Measurements from ENCODE around the gene LEF1. TPM values are rescaled to one million over a fixed set of nuclear protein-coding genes. Genes with fewer than 3 reads are reported as not detected.

The LEF1 gene
- total and polyA plus RNA-seq, 9 of the 15 experiments (the other 6 are each of a cell fraction or from before 2014, with no cell fraction given), result 15.1 to 81.1 (median 29.7) TPM

DNA sequence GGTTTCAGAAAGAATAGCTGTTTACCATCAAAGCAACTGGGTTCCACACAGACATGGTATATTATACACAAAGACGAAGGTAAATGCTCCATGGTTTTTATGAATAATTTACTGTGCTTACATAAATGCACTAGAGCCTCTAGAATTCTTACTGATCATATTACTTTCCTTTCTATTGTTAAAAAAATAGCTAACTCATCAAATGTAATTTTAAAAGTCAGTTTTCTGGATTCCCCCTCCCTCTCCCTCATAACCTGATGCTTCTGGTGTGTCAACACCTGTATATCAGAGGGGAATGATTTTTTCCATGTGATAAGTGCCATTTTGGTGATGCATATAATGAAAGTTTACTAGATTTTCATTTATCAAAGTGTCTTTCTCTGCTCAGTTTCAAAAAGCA, 31.1 kb upstream of the LEF1 start:
- DNase-seq (ENCODE audit: extremely low read depth in 1 of 4, low spot score in 3 of 4) (no peak), ATAC-seq (no peak), FAIRE-seq (no peak)
- H3K9me1 ChIP-seq (ENCODE audit: control insufficient read depth, insufficient read depth, low read length), result no peaks in the 10 kb centered on the region
- BruUV-seq (replicated peaks), result no TSS peak
- CTCF ChIA-PET (ENCODE audit: low intra/inter-chr PET ratio), result no interaction called here
- no peak for TF ChIP-seq SMARCC2 (IDR thresholded peaks at IDR 0.05; ENCODE audit: low read depth)
- peak; percentile 63 for TF ChIP-seq ZNF316 (IDR thresholded peaks at IDR 0.05)
- TF ChIP-seq C11orf30 (IDR thresholded peaks at IDR 0.05; ENCODE audit: low read depth), result peak; percentile 42; the same call in 1 of the 2 replicates
- WGBS (ENCODE audit: insufficient coverage, low coverage, missing lambda C conversion rate), result 18% methylated on average over 1 of the region's 1 CpG
- no peak overlapping the region for H3K9ac ChIP-seq (ENCODE audit: insufficient read depth in 1 of 2, low read depth in 2 of 2, low read length in 2 of 2)
- H3K27ac ChIP-seq (ENCODE audit: extremely low read depth, low read depth, low read length), result no peak overlapping the region
- no peaks in the 10 kb centered on the region for H3K9me3 ChIP-seq (replicated peaks; ENCODE audit: control insufficient read depth, insufficient read depth, low read depth, low read length)
- H3K4me3 ChIP-seq, result no peak overlapping the region
- in situ Hi-C loops (cut with MboI), result no loop called here
- no peaks in the 10 kb centered on the region for H4K20me1 ChIP-seq (replicated peaks; ENCODE audit: control insufficient read depth, insufficient read depth, low read length)
- no peaks in the 10 kb centered on the region for H3K4me1 ChIP-seq (replicated peaks in 1 of 2; ENCODE audit: control insufficient read depth in 2 of 2, insufficient read depth in 2 of 2, low read length in 2 of 2)
- intact Hi-C loops (cut with micrococcal nuclease), result loop anchor here (5.0 kb wide), 1 partner anchor 247 kb away; no protein-coding TSS in a partner anchor
- H2AFZ ChIP-seq (ENCODE audit: low read depth, low read length), result no peak overlapping the region
- H3K27me3 ChIP-seq (ENCODE audit: control insufficient read depth in 2 of 2, insufficient read depth in 2 of 2, low read length in 2 of 2), result no peaks in the 10 kb centered on the region
- no peak overlapping the region for H3K4me2 ChIP-seq (ENCODE audit: insufficient read depth, low read length)
- no peaks in the 10 kb centered on the region for H3K36me3 ChIP-seq (ENCODE audit: control insufficient read depth, insufficient read depth, low read length)
- POLR2A ChIA-PET, result no interaction called here
- H3K79me2 ChIP-seq (ENCODE audit: control insufficient read depth, insufficient read depth, low read length), result no peaks in the 10 kb centered on the region

DNA sequence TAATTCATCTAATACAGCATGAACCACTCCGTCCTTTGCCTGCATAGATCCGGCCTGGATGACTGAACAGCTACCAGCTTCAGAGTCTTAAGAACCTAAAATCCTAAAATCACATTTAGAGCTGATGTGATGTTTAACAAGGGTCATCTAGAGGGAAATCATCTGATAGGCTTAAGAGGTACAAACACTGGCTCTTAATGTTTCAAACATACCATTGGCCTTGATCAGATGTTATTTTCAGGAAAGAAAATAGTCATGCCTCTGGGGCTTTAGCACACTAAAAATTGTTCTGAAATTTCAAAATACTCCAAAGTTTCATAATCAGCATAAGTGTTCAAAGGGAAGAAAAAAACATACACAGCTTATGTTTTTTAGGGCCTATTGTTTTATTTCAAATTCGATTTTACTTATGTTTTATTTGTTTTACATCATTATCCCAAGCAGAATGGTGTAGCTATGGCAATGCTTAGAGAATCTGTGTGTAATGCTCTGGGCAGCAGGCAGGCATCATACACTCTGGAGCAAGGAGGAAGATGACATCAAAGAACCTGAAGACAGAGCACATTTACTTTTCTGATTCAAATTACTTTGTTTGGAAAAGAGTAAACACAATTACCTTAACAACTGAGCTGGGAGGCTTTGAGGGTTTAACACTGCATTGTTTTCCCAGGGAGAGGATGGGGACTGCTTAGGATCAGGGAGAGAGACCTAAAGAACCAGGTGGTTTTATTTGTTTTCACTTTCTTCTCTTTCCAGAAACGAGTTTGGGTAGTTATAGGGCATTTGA, 25.3 kb upstream of the LEF1 start:
- H3K4me3 ChIP-seq, result no peak overlapping the region
- H3K36me3 ChIP-seq (ENCODE audit: control insufficient read depth, insufficient read depth, low read length), result no peaks in the 10 kb centered on the region
- FAIRE-seq, result no peak
- no peaks in the 10 kb centered on the region for H3K79me2 ChIP-seq (ENCODE audit: control insufficient read depth, insufficient read depth, low read length)
- BruUV-seq (replicated peaks), result no TSS peak
- ChIA-PET CTCF (ENCODE audit: low intra/inter-chr PET ratio) (no interaction called here), POLR2A (interaction anchor here (0.6 to 0.8 kb wide), 2 partner anchors 167 to 1953 kb away, joined by 3 to 4 read pairs; no protein-coding TSS in a partner anchor)
- no peaks in the 10 kb centered on the region for H3K4me1 ChIP-seq (replicated peaks in 1 of 2; ENCODE audit: control insufficient read depth in 2 of 2, insufficient read depth in 2 of 2, low read length in 2 of 2)
- H3K9me3 ChIP-seq (replicated peaks; ENCODE audit: control insufficient read depth, insufficient read depth, low read depth, low read length), result no peaks in the 10 kb centered on the region
- H4K20me1 ChIP-seq (replicated peaks; ENCODE audit: control insufficient read depth, insufficient read depth, low read length), result no peaks in the 10 kb centered on the region
- WGBS (ENCODE audit: insufficient coverage, low coverage, missing lambda C conversion rate), result 27% methylated on average over 4 of the region's 4 CpGs
- in situ Hi-C loops (cut with MboI) (no loop called here), intact Hi-C loops (cut with micrococcal nuclease) (no loop called here)
- H3K27ac ChIP-seq (ENCODE audit: extremely low read depth, low read depth, low read length), result no peak overlapping the region
- no peaks in the 10 kb centered on the region for H3K27me3 ChIP-seq (ENCODE audit: control insufficient read depth in 2 of 2, insufficient read depth in 2 of 2, low read length in 2 of 2)
- no peak overlapping the region for H3K4me2 ChIP-seq (ENCODE audit: insufficient read depth, low read length)
- no peak for DNase-seq (ENCODE audit: extremely low read depth in 1 of 4, low spot score in 3 of 4)
- no peak for TF ChIP-seq ZNF41 (CRISPR knock-in tag; conservative IDR thresholded peaks at IDR 0.05)
- no peak overlapping the region for H3K9ac ChIP-seq (ENCODE audit: insufficient read depth in 1 of 2, low read depth in 2 of 2, low read length in 2 of 2)
- no peaks in the 10 kb centered on the region for H3K9me1 ChIP-seq (ENCODE audit: control insufficient read depth, insufficient read depth, low read length)
- no peak overlapping the region for H2AFZ ChIP-seq (ENCODE audit: low read depth, low read length)
- no peak for ATAC-seq

All from K562 (cell line).